Mucosa of stomach (tissue), 1 donor: Measurements from ENCODE around the gene TAOK3.

Source experiments
- H3K27me3 ChIP-seq: one replicate; pipeline ENCODE4 v1.7.0; 2013; ENCODE audit warnings: mild to moderate bottlenecking, low read length; ENCODE audit not compliant: control insufficient read depth, insufficient read depth
- H3K36me3 ChIP-seq: one replicate; pipeline ENCODE4 v1.7.0; 2013; ENCODE audit warnings: low read length; ENCODE audit not compliant: control insufficient read depth, insufficient read depth
- H3K4me1 ChIP-seq: one replicate; pipeline ENCODE4 v1.7.0; 2013; ENCODE audit warnings: mild to moderate bottlenecking, low read length; ENCODE audit not compliant: control insufficient read depth, insufficient read depth
- H3K4me3 ChIP-seq: one replicate; pipeline ENCODE4 v1.7.0; 2013; ENCODE audit warnings: low read length
- H3K9ac ChIP-seq: one replicate; pipeline ENCODE4 v1.7.0; 2013; ENCODE audit warnings: mild to moderate bottlenecking, low read length, moderate library complexity
- H3K9me3 ChIP-seq: one replicate; pipeline ENCODE4 v1.7.0; 2013; ENCODE audit warnings: mild to moderate bottlenecking, low read length, moderate library complexity; ENCODE audit not compliant: control insufficient read depth
- donor health status: Pancreatic carcinoma.

TAOK3 gene

GRCh38 chr12:118391836-118392235, 19.1 kb upstream of the TAOK3 start:
- no peak overlapping the region for H3K4me3 ChIP-seq
- H3K9me3 ChIP-seq: no peaks in the 10 kb centered on the region
- no peaks in the 10 kb centered on the region for H3K27me3 ChIP-seq
- peaks cover 16% of the 10 kb centered on the region for H3K36me3 ChIP-seq
- no peak overlapping the region for H3K9ac ChIP-seq
- H3K4me1 ChIP-seq: no peaks in the 10 kb centered on the region

- H3K4me1 ChIP-seq: no peaks in the 10 kb centered on the region
- H3K9me3 ChIP-seq: no peaks in the 10 kb centered on the region
- peaks cover 20% of the 10 kb centered on the region for H3K36me3 ChIP-seq
- no peak overlapping the region for H3K9ac ChIP-seq
- H3K4me3 ChIP-seq: no peak overlapping the region
- no peaks in the 10 kb centered on the region for H3K27me3 ChIP-seq
Measured at GRCh38 chr12:118391424-118391823, 18.7 kb upstream of the TAOK3 start.

- Histone ChIP-seq H3K4me1 (peaks cover 24% of the 10 kb centered on the region), H3K27me3 (no peaks in the 10 kb centered on the region), H3K9ac (peak overlapping the region; percentile 81), H3K36me3 (no peaks in the 10 kb centered on the region), H3K4me3 (peak overlapping the region; percentile 81), H3K9me3 (no peaks in the 10 kb centered on the region)
Measured at GRCh38 chr12:118377884-118378470, 5.3 kb upstream of the TAOK3 start.

DNA sequence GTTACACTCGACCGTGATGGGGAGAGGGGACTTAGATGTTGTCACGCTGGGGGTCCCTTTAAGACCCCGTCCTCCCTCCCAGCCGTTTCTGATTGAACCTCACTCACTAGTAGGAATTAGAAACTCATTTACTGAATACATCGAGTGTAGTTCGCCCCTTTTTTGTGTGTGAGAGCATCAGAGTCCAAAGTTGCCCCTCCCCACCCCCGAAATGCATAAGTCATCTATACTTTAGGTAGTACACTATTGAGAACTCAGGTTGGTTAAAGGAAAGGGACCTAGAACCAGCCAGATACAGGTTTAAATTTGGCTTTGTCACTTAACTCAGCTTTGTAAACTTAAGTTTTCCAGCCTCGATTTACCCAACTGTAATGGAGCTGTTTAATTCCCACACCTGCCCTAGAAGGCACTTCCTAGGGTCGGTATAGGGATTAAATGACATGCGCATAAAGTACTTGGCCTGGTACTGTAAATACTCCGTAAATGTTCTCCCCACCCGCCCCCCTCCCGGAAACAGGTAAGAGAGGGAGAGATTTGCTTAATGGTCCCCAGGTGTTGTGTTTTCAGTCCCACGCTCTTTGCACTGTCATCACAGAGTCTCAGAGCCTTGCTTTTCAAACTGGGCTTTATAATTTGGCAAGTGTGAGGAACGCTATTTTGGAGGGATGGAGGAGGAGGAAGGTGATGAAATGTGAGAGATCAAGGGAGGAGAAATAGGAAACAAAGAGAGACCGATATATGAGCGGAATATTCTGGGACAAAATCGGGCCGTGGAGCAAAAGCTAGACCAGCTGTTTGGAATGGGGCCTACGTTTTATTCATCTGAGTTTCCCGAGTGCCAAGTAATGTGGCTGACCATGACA, 4.5 kb upstream of the TAOK3 start:
- H3K9ac ChIP-seq: peak overlapping the region; percentile 81
- peaks cover 24% of the 10 kb centered on the region for H3K4me1 ChIP-seq
- H3K9me3 ChIP-seq: no peaks in the 10 kb centered on the region
- peak overlapping the region; percentile 81 for H3K4me3 ChIP-seq
- H3K27me3 ChIP-seq: no peaks in the 10 kb centered on the region
- H3K36me3 ChIP-seq: no peaks in the 10 kb centered on the region

DNA sequence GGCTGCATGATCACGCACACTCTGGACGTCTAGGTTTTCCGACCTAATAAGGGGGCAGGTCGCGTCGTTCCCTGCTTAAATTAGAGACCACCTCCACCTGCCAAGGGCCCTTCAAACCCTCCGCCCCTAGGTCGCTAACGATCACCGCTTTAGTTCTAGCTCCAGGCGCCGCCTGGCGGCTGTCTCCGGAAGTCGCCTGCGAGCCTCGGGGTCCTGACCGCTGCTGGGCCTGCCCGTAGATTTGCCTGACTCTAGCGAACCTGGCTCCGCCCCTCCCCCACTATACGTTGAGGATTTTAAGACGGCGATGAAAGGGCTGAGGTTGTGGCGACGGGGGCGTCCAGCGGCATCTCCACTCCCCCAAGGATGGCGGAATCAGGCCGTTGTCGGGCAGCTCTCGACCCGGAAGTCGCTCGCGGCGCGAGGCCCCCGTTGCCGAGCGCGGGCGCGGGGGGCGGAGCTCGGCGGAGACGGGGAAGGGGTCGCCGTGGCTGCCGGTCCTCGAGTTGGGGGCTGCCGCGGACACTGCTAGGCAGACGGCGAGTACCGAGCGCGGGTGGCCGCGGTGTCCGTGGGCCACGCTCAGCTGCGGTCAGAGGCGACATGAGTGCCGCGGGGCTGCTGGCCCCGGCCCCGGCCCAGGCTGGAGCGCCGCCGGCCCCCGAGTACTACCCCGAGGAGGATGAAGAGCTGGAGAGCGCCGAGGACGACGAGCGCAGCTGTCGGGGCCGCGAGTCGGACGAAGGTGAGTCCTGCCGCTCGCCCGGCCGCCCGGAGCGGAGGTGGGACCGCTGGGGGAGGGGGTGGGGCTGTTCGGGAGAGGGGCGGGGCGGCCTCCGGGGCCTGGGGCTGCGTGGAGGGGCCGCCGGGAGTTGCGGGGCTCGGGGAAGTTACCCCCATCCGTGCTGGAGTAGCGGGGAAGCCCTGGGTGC, 3.6 kb upstream of the TAOK3 start, which contains the start of gene SUDS3:
SUDS3 (plus strand) TSS at position 467 of the 932 bp plus-strand sequence; CDS start at position 604, 137 bp downstream.
- no peaks in the 10 kb centered on the region for H3K27me3 ChIP-seq
- peak within 1 kb of the TSS; percentile 81 for H3K9ac ChIP-seq
- peak within 1 kb of the TSS; percentile 81 for H3K4me3 ChIP-seq
- peaks cover 24% of the 10 kb centered on the region for H3K4me1 ChIP-seq
- H3K36me3 ChIP-seq: no peaks in the 10 kb centered on the region
- H3K9me3 ChIP-seq: no peaks in the 10 kb centered on the region

DNA sequence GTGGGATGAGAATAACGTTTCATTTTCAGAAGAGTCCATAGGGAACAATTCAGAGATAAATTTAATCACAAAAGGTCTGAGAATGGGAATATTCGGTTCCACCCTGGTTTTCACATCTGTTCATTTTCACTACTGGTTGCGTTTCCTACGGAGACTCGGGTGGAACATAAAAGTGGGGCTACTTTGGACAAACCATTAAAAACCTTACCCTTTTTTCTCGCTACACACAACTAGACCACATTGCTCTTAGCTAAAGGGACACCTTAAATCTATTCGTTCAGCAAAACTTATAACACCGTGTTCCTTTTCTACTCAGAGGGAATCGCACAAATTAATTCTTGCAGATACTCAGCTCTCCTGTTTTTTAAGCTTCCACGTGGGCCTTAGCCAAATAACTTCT, 2.6 kb upstream of the TAOK3 start:
- Histone ChIP-seq H3K4me3 (no peak overlapping the region), H3K9me3 (no peaks in the 10 kb centered on the region), H3K27me3 (no peaks in the 10 kb centered on the region), H3K9ac (no peak overlapping the region), H3K36me3 (no peaks in the 10 kb centered on the region), H3K4me1 (peaks cover 29% of the 10 kb centered on the region)

DNA sequence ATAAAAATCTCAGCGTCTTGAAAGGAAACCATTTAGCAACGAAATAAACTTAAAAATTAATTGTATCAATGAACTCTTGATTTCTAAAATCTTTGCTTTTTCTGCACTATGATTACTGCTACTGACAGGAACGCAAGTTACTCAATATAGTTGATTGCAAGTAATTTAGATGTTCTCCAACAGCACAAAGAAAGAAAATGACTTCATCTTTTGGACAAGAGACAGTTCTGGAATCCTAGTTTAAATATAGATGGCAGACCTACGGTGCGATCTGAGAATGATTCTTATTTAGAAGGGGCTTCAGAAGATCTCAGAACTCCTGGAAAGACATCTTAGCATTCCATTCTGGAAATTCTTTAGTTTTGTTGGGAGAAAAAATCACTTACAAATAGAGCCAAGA, 2.2 kb upstream of the TAOK3 start:
- H3K9me3 ChIP-seq: no peaks in the 10 kb centered on the region
- H3K27me3 ChIP-seq: no peaks in the 10 kb centered on the region
- H3K36me3 ChIP-seq: no peaks in the 10 kb centered on the region
- peaks cover 29% of the 10 kb centered on the region for H3K4me1 ChIP-seq
- H3K4me3 ChIP-seq: no peak overlapping the region
- H3K9ac ChIP-seq: no peak overlapping the region

DNA sequence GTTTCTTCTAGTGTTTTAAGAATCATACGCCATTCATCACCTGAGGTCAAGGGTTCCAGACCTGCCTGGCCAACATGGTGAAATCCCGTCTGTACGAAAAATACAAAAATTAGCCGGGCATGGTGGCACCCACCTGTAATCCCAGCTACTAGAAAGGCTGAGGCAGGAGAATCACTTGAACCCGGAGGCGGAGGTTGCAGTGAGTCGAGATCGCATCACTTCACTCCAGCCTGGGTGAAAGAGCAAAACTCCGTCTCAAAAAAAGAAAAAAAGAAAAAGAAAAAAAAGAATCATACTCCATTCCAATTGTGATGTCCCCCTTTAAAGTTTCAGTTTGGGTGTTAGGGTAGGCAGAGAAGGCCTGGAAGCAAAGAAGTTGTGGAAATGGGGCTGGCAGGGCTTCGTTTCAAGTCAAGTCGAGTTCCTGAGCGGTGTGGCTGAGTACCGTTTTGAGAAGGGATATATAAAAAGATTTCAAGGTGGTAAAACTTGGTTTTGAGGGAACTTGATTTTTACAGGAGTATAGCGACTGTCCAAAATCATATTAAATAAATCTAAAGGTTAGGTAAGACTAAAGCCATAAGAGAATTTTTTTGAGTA, 1.5 kb upstream of the TAOK3 start:
- peaks cover 29% of the 10 kb centered on the region for H3K4me1 ChIP-seq
- no peaks in the 10 kb centered on the region for H3K36me3 ChIP-seq
- no peaks in the 10 kb centered on the region for H3K9me3 ChIP-seq
- H3K4me3 ChIP-seq: no peak overlapping the region
- H3K27me3 ChIP-seq: no peaks in the 10 kb centered on the region
- H3K9ac ChIP-seq: no peak overlapping the region

DNA sequence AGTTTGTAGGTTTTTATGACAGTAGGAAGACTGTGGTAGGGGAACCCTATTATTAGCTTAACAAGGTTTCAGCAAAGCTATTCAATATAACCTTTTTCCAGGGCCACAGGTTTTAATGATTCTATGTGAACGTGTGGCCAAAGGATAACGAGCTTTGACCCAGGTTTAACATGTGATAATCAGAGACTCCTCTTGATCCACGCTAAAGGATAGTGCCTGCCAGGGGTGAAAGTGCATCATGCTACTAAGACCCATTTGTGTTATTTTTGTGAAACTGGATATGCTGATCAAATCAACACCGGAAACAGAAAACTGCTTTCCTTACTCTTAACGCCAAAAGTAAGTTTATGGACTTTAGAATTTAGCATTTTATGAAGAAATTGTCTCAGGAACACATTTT, 909 bp upstream of the TAOK3 start:
- Histone ChIP-seq H3K4me1 (peaks cover 29% of the 10 kb centered on the region), H3K27me3 (no peaks in the 10 kb centered on the region), H3K9ac (peak overlapping the region; percentile 84), H3K4me3 (peak overlapping the region; percentile 71), H3K9me3 (no peaks in the 10 kb centered on the region), H3K36me3 (no peaks in the 10 kb centered on the region)

- H3K4me1 ChIP-seq: peaks cover 19% of the 10 kb centered on the region
Measured at GRCh38 chr12:118371321-118372282, 1.1 kb downstream of the TAOK3 start.

GRCh38 chr12:118370601-118371000, 2.1 kb downstream of the TAOK3 start:
- Histone ChIP-seq H3K27me3 (no peaks in the 10 kb centered on the region), H3K9me3 (no peaks in the 10 kb centered on the region), H3K9ac (peak overlapping the region; percentile 88), H3K4me3 (peak overlapping the region; percentile 66), H3K4me1 (peaks cover 16% of the 10 kb centered on the region), H3K36me3 (no peaks in the 10 kb centered on the region)

More at GRCh38 chr12:118371321-118372282, 1.1 kb downstream of the TAOK3 start:
- Histone ChIP-seq H3K9ac (peak overlapping the region; percentile 88), H3K27me3 (no peaks in the 10 kb centered on the region), H3K4me3 (peak overlapping the region; percentile 66), H3K9me3 (no peaks in the 10 kb centered on the region), H3K36me3 (no peaks in the 10 kb centered on the region)
